LNCaP clone FGC (cell line): Measurements from ENCODE around the gene SENP6.
"Not testable (repeated sequence)": the region's sequence is repeated elsewhere in the genome, so short reads cannot be mapped to it uniquely, and the experiment has no call there.

Experiments used
- DNase-seq: peaks from one replicate; pipeline ENCODE4 v3.0.0-alpha.2; 2011; ENCODE audit warnings: low read depth
- H3K4me3 ChIP-seq: 2 replicates; pipeline ENCODE4 v1.5.1; 2011; ENCODE audit warnings: mild to moderate bottlenecking, low read depth, low read length, control low read depth
- CTCF ChIP-seq: IDR thresholded peaks from 2 replicates; pipeline ENCODE4 v1.5.1; 2012; ENCODE audit warnings: mild to moderate bottlenecking; ENCODE audit not compliant: control insufficient read depth, insufficient read depth; ENCODE audit errors: extremely low read depth

The SENP6 gene

GRCh38 chr6:75689576-75689975, 87.9 kb downstream of the SENP6 start:
- no peak overlapping the region for H3K4me3 ChIP-seq
- no peak for DNase-seq
- TF ChIP-seq CTCF, result no peak

- TF ChIP-seq CTCF, result no peak
- no peak overlapping the region for H3K4me3 ChIP-seq
- DNase-seq, result no peak
Measured at GRCh38 chr6:75691012-75691411, 89.3 kb downstream of the SENP6 start.

- no peak overlapping the region for H3K4me3 ChIP-seq
- DNase-seq, result no peak
- no peak for TF ChIP-seq CTCF
Measured at GRCh38 chr6:75693534-75693933, 91.9 kb downstream of the SENP6 start.

GRCh38 chr6:75694406-75694805, 92.7 kb downstream of the SENP6 start:
- H3K4me3 ChIP-seq, result no peak overlapping the region
- DNase-seq, result no peak
- no peak for TF ChIP-seq CTCF

- H3K4me3 ChIP-seq, DNase-seq: not testable (repeated sequence)
Measured at GRCh38 chr6:75708334-75708733, 106.7 kb downstream of the SENP6 start.

GRCh38 chr6:75711173-75711572, 109.5 kb downstream of the SENP6 start:
- TF ChIP-seq CTCF, result no peak
- H3K4me3 ChIP-seq, result no peak overlapping the region

GRCh38 chr6:75719133-75719532, 117.5 kb downstream of the SENP6 start:
- TF ChIP-seq CTCF, result no peak
- no peak overlapping the region for H3K4me3 ChIP-seq
- DNase-seq, result no peak

More at GRCh38 chr6:75711173-75711572, 109.5 kb downstream of the SENP6 start:
- DNase-seq, result no peak
